ENCODE results near the gene STARD7.

Gene STARD7

GRCh38 chr2:96195410-96196066 is 13.1 kb downstream of the STARD7 start:
- no peak for DNase-seq

GRCh38 chr2:96191937-96192670 is 16.5 kb downstream of the STARD7 start:
- no peak for DNase-seq

- no peak for DNase-seq
These were observed 19.7 kb downstream of the STARD7 start for GRCh38 chr2:96188821-96189526.

GRCh38 chr2:96186562-96186961 is 22.1 kb downstream of the STARD7 start:
- no peak for DNase-seq

GRCh38 chr2:96185516-96185915 is 23.1 kb downstream of the STARD7 start:
- DNase-seq, result no peak

- DNase-seq, result no peak
These were observed 23.6 kb downstream of the STARD7 start for GRCh38 chr2:96184989-96185388.

GRCh38 chr2:96184188-96184587 is 24.4 kb downstream of the STARD7 start:
- DNase-seq, result no peak

- DNase-seq, result no peak
These were observed 27.1 kb downstream of the STARD7 start for GRCh38 chr2:96181529-96181928.

- DNase-seq, result no peak
These were observed 28.1 kb downstream of the STARD7 start for GRCh38 chr2:96180521-96180920.

- no peak for DNase-seq
These were observed 28.6 kb downstream of the STARD7 start for GRCh38 chr2:96180002-96180401.

- DNase-seq, result no peak
These were observed 32.0 kb downstream of the STARD7 start for GRCh38 chr2:96176661-96177060.

- DNase-seq, result no peak
These were observed 32.7 kb downstream of the STARD7 start for GRCh38 chr2:96175951-96176350.

GRCh38 chr2:96174251-96175144 is 34.1 kb downstream of the STARD7 start:
- peak; percentile 27 for DNase-seq

- DNase-seq, result no peak
These were observed 36.8 kb downstream of the STARD7 start for GRCh38 chr2:96171831-96172230.

GRCh38 chr2:96170626-96171025 is 38.0 kb downstream of the STARD7 start:
- no peak for DNase-seq

- DNase-seq, result no peak
These were observed 38.6 kb downstream of the STARD7 start for GRCh38 chr2:96169868-96170507.

GRCh38 chr2:96167407-96168013 is 41.1 kb downstream of the STARD7 start:
- no peak for DNase-seq

GRCh38 chr2:96164459-96165184 is 44.0 kb downstream of the STARD7 start:
- DNase-seq, result no peak

GRCh38 chr2:96163768-96164429 is 44.7 kb downstream of the STARD7 start:
- no peak for DNase-seq

- DNase-seq, result no peak
These were observed 45.2 kb downstream of the STARD7 start for GRCh38 chr2:96163415-96163767.

- no peak for DNase-seq
These were observed 46.7 kb downstream of the STARD7 start for GRCh38 chr2:96161898-96162297.
